22Rv1 (cell line): ENCODE data around the gene ATP11B.

Source experiments
- H3K27ac ChIP-seq: fragments of 450-650 bp; 2 replicates; pipeline ENCODE4 v1.5.1; 2017
- ZFX ChIP-seq: fragments of 450-650 bp; IDR thresholded peaks from 2 replicates; pipeline ENCODE4 v1.6.1; 2017; ENCODE audit warnings: antibody characterized with exemption, borderline replicate concordance
- TF ChIP-seq, protein P1 (sequence below): fragments of 450-650 bp; IDR thresholded peaks from 2 replicates; pipeline ENCODE4 v1.5.1; 2017; ENCODE audit warnings: mild to moderate bottlenecking

The ATP11B gene

DNA sequence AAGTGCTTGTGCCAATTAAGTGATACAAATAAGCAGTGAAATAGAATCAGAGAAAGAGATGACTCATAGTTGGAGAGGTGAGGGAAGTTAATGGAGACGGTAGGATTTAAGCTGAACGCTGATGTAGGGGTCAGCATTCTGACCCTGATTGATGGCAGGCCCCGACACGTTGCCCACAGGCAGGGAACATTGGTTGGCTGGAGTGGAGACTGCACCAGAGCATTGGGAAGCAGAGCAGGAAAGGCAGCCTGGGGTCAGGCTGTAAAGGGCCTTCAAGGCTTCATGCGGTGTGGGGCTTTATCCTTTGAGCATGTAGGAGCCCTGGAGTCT lies 118.4 kb downstream of the ATP11B start:
- H3K27ac ChIP-seq: no peak overlapping the region
- no peak for TF ChIP-seq ZFX
- TF ChIP-seq, protein P1, sequence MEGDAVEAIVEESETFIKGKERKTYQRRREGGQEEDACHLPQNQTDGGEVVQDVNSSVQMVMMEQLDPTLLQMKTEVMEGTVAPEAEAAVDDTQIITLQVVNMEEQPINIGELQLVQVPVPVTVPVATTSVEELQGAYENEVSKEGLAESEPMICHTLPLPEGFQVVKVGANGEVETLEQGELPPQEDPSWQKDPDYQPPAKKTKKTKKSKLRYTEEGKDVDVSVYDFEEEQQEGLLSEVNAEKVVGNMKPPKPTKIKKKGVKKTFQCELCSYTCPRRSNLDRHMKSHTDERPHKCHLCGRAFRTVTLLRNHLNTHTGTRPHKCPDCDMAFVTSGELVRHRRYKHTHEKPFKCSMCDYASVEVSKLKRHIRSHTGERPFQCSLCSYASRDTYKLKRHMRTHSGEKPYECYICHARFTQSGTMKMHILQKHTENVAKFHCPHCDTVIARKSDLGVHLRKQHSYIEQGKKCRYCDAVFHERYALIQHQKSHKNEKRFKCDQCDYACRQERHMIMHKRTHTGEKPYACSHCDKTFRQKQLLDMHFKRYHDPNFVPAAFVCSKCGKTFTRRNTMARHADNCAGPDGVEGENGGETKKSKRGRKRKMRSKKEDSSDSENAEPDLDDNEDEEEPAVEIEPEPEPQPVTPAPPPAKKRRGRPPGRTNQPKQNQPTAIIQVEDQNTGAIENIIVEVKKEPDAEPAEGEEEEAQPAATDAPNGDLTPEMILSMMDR: no peak

- H3K27ac ChIP-seq: no peak overlapping the region
Observed at GRCh38 chr3:182912474-182912873, 119.2 kb downstream of the ATP11B start.

DNA sequence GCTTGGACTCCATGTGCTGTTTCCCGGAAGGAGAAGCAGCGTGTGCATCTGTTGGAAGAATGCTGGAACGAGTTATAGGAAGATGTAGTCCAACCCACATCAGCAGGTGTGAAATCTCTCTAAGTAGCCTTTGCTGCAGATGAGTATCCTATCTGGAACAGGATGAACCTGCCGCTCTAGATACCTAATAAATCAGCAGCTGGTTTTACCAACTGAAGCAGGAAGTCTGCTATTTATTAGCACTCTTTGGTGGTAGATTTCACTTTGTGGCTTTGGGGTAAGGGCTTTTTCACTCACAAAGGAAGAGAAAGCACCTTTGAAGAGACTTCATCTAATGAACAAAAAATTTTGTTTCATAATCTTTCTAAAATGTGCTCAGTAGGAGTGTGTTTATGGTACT lies 120.6 kb downstream of the ATP11B start:
- no peak overlapping the region for H3K27ac ChIP-seq
- TF ChIP-seq ZFX: no peak
- TF ChIP-seq, protein P1: no peak

More at GRCh38 chr3:182912474-182912873, 119.2 kb downstream of the ATP11B start:
- TF ChIP-seq ZFX: no peak
- TF ChIP-seq, protein P1: no peak

DNA sequence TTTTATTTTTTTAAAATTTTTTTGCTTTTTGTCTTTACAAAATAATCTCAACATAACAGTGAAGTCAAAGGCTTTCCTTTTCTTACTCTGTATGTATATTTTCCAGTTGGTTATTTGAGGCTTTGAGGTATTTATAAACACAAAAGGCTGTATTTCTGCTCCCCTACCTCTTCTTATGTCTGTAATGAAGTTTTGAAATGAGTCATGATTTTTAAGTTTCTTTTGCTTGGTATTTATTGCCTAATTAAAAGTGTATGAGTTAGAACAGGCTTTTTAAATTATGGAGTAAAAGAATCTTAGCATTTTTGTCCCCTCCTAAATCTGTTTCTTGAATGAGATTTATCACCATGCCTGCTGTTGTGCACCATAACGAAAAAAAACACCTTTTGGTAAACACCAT lies 121.0 kb downstream of the ATP11B start:
- no peak overlapping the region for H3K27ac ChIP-seq
- TF ChIP-seq ZFX: no peak
- TF ChIP-seq, protein P1: no peak

DNA sequence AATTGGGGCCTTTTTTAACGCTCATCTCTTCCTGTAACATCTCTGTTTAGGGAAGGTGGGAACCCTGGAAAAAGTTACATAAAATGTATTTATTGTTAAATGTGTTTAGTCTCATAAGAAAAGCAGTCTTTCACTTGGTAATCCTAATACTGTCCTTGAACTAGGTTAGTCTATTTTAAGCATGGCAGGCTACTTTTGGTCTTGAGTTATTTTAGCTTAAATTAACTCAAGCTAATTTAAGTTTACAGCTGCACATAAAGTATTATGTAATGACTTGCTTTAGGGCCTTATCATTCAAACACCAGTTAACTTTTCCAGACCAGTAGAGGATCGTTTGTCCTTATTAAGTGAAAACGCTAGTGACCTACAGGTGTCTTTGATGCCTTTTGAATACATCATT lies 123.8 kb downstream of the ATP11B start:
- no peak overlapping the region for H3K27ac ChIP-seq
- TF ChIP-seq ZFX: no peak
- TF ChIP-seq, protein P1: no peak

GRCh38 chr3:182919866-182920357 lies 126.6 kb downstream of the ATP11B start:
- no peak overlapping the region for H3K27ac ChIP-seq
- TF ChIP-seq ZFX: no peak
- TF ChIP-seq, protein P1: no peak

GRCh38 chr3:182920515-182921084 lies 127.3 kb downstream of the ATP11B start:
- TF ChIP-seq, protein P1: no peak
- no peak for TF ChIP-seq ZFX

More at GRCh38 chr3:182920515-182921084, 127.3 kb downstream of the ATP11B start:
- no peak overlapping the region for H3K27ac ChIP-seq
